HG03342 (cell line): ENCODE data around the gene CHST12.
"Not testable (repeated sequence)": the region's sequence is repeated elsewhere in the genome, so short reads cannot be mapped to it uniquely, and the experiment has no call there.

ENCODE experiments used
- ATAC-seq: cut with Tn5 transposase; IDR thresholded peaks from one replicate; pipeline ENCODE4 v1.9.1; 2021; ENCODE audit warnings: mild to moderate bottlenecking, moderate library complexity; ENCODE audit not compliant: unreplicated experiment

Gene CHST12

DNA sequence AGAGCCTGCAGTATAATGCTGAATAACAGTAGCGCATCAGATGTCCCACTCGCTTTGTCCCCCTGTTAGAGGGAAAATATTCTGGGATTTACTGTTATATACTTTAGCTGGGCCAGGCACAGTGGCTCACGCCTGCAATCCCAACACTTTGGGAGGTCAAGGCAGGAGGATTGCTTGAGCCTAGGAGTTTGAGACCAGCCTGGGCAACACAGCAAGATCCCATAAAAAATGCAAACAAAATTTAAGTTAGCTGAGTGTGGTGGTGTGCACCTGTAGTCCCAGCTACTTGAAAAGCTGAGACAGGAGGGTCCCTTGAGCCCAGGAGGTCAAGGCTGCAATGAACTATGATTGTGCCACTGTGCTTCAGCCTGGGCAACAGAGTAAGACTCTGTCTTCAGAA, 50.4 kb downstream of the CHST12 start:
- not testable (repeated sequence) for ATAC-seq

GRCh38 chr7:2459674-2460073, 56.3 kb downstream of the CHST12 start:
- no peak for ATAC-seq

DNA sequence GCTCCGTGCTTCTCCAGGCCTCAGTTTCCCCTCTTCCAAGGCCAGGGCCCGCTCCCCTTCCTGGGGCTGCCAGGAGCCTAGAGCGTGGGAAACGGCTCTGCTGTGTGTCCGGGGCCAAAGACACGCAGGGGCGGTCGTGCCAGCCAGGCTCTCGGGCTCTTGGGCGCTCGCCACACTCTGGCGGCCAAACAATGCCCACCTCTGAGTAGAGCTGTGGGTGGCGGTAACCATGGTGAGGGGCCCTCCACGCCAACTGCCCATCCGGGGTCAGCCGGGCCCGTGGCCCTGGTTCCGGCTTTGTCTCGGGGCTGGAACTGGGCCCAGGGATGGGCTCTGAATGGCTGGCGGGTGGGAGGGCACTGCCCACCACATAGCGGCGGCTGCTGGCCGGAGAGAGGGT, 56.8 kb downstream of the CHST12 start:
- ATAC-seq, result no peak

- ATAC-seq, result no peak
Measured at GRCh38 chr7:2460641-2461040, 57.2 kb downstream of the CHST12 start.

GRCh38 chr7:2461268-2462026, 58.0 kb downstream of the CHST12 start:
- ATAC-seq, result no peak

- ATAC-seq, result no peak
Measured at GRCh38 chr7:2462731-2463130, 59.3 kb downstream of the CHST12 start.

DNA sequence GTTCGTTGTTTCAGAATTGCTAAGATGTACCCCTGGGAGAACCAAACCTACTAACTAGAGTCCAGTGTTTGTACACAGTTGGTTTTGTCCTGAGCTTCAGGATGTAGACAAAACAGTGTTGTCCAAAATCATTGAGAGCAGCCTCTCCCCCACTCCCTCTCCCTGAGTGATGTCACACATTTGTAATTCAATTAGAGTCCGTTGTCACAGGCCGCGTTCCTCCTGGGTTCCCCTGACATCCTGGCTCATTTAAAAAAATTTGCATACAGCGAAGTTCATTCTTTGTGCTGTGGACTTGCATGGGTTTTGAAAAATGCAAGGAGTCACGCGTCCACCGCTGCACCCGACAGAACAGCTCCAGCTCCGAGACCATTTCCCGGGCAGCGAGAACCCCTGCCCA, 62.5 kb downstream of the CHST12 start:
- no peak for ATAC-seq

- ATAC-seq, result no peak
Measured at GRCh38 chr7:2466675-2467074, 63.3 kb downstream of the CHST12 start.

DNA sequence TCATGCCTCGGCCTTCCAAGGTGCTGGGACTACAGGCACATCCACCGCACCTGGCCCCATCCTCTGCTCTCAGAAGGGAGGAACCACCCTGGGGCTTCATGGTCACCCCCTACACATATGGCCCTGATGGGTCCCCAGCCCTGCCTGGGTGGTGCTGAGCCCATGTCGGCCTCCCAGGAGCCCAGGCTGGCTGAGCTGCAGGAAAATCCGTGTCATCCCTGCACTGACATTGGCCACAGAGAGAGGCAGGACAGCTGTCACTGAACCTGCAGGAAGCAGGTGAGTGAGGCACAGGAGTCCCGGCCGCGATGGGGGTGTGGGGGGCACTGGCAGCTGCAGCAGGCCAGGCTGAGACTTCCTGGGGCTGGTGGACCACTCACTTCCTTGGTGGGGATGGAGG, 64.8 kb downstream of the CHST12 start:
- ATAC-seq, result no peak

DNA sequence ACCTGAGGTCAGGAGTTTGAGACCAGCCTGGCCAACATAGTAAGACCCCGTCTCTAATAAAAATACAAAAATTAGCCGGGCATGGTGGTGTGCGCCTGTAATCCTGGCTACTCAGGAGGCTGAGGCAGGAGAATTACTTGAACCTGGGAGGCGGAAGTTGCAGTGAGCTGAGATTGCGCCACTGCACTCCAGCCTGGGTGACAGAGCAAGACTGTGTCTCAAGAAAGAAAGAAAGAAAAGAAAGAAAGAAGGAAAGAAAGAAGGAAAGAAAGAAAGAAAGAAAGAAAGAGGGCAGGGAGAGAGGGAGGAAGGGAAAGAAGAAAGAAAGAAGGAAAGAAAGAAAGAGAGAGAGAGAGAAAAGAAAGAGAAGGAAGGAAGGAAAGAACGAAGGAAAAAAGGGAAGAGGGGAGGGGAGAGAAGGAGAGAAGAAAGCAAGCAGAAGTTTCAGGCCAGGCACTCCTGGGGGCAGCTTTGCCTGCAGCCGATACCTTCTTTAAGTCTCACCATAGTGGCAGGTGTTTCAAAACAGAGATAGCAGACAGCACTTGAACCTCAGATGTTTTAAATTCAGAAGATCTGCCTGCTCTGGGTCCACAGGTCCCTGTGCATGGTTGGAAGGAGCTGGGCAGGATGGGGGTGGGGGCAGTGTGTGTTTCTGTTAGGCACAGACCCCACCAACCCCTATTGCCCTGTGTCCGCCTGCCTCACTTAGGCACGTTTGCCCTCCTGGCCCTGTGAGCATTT, 66.2 kb downstream of the CHST12 start:
- not testable (repeated sequence) for ATAC-seq

GRCh38 chr7:2470204-2471021, 67.0 kb downstream of the CHST12 start:
- no peak for ATAC-seq

GRCh38 chr7:2471022-2471329, 67.6 kb downstream of the CHST12 start:
- no peak for ATAC-seq

- ATAC-seq, result no peak
Measured at GRCh38 chr7:2471396-2471795, 68.0 kb downstream of the CHST12 start.

DNA sequence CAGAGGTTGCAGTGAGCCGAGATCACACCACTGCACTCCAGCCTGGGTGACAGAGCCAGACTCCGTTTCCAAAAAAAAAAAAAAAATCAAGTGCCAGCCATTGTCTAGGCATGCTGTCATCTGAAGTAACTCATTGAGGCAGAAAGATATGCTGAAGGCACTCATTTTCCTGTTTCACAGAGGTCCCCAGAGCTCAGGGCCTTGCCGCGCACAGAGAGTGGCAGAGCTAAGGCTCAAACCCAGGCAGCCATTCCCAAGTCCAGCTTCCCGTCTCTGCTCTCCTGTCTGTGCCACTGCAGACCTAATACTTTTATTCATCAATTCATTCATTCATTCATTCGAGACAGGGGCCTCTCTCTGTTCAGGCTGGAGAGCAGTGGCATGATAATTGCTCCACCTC, 69.3 kb downstream of the CHST12 start:
- ATAC-seq, result no peak

- ATAC-seq, result no peak
Measured at GRCh38 chr7:2473496-2474180, 70.2 kb downstream of the CHST12 start.

- ATAC-seq, result no peak
Measured at GRCh38 chr7:2474224-2474623, 70.8 kb downstream of the CHST12 start.

DNA sequence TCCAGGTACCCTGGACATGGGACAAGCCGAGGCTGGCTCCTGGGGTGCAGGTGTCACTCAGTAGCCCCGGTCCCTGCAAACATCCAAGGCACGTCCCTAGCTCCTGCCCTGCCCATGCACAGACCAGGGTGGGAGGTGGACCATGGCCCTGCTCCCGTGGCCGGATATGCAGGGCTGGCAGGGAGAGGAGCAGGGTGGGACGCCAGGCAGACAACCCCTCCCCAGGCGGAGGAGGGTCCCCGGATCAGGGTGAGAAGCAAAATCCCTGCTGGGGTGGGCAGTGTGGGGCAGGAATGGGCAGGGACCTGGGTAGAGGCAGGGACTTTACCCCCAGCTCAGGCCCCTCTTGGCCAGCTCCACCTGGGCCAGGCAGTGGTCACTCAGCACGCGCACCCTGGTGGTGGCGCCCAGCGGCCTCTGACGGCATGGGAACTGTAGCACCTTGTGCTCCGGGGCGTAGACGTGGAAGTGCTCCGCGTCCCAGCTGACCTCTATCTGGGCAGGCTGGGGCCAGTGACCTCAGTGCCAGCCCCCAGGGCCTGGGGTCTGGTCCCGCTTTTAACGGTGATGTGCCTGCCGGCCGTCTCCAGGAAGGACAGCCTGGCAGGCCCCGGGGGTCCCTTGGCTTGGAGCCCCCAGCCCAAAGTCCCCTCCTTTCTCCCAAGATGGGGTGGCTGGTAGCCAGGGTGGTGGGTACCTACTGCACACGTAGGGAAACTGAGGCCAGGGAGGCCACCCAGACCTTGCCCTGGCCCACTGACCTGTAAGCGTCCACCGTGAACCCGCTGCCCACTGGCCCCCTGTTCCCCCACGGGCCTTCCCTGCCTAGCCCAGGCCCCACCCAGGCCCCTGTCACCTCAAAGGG, 71.6 kb downstream of the CHST12 start:
- no peak for ATAC-seq

DNA sequence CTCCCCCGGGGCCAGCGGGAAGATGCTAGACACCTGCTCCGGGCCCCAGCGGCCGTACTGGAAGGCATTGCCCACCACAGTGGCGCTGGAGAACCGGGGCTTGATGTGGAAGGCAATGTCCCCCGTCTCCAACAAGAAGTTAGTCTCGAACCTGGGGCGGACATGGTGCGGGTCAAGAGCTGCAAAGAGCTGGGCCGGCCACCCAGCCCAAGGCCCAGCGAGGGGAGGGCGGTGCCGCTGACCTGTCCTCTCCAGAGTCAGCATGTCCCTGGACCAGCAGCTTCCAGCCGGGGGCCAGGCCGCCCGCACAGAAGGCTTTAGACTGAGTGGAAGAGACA, 72.2 kb downstream of the CHST12 start:
- no peak for ATAC-seq

GRCh38 chr7:2476298-2476697, 72.9 kb downstream of the CHST12 start, which contains the start of gene GRIFIN:
Gene GRIFIN (minus strand): TSS chr7:2476398. CDS start chr7:2476383, 15 bp downstream.
- ATAC-seq, result no peak

- no peak for ATAC-seq
Measured at GRCh38 chr7:2476776-2477446, 73.5 kb downstream of the CHST12 start.
